ENCODE measurements around the gene PRIM2.
"Not testable (repeated sequence)": the region's sequence is repeated elsewhere in the genome, so short reads cannot be mapped to it uniquely, and the experiment has no call there.

DNA sequence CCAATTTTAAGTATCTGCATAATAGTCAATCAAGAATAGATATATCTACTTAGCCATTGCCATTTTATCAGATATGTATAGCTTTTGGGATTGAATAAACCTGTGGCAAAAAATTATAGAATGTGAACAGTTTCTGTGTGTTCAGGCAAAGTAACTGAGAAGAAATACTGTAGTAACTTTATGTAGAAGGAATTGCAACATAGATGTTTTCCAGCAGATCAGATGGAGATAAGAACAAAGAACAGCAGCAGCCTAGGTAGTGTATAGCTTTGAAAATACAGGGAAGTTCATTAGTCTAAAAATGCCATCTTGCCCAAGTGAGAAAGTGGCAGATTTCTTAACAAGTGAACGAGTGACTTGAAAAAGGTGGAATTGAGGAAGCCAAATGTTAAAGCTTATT is 197.7 kb downstream of the PRIM2 start:
- TF ChIP-seq NRF1 (IDR thresholded peaks at IDR 0.05; ENCODE audit: low read depth, low read length); CTCF (IDR thresholded peaks at IDR 0.05; ENCODE audit: control extremely low read depth in 1 of 3, insufficient read depth in 1 of 3, low read depth in 1 of 3, low read length in 3 of 3); EZH2 (IDR thresholded peaks at IDR 0.05; ENCODE audit: low read depth, low read length, severe bottlenecking); POLR2A (IDR thresholded peaks at IDR 0.05; ENCODE audit: control extremely low read depth in 1 of 2, low read depth in 2 of 2, low read length in 2 of 2); SAP30 (IDR thresholded peaks at IDR 0.05; ENCODE audit: insufficient read depth, insufficient replicate concordance, low read length); CBX8 (IDR thresholded peaks at IDR 0.05; ENCODE audit: borderline replicate concordance, low read depth, low read length); SP1 (IDR thresholded peaks at IDR 0.05; ENCODE audit: low read depth, low read length); MAFK (IDR thresholded peaks at IDR 0.05; ENCODE audit: low read depth, low read length); TAF1 (IDR thresholded peaks at IDR 0.05; ENCODE audit: low read depth, low read length); E2F6 (IDR thresholded peaks at IDR 0.05); MAX (IDR thresholded peaks at IDR 0.05); USF2 (IDR thresholded peaks at IDR 0.05; ENCODE audit: low read length): not testable (repeated sequence)

All from H1 (cell line).